GM12878 (cell line): Measurements from ENCODE around the gene ZMYND11. TPM values are rescaled to one million over a fixed set of nuclear protein-coding genes. Genes with fewer than 3 reads are reported as not detected.

ENCODE experiments used
- ATAC-seq: fragments of 200-7000 bp; cut with Tn5 transposase; 3 replicates; pipeline ENCODE4 v1.9.1; 2020; ENCODE audit warnings: mild to moderate bottlenecking, moderate library complexity
- BruUV-seq: library from RNA; stranded (reverse); fragments of 400-500 nt; replicated peaks from 2 replicates; lab custom pipeline; 2021; lab: Mats Ljungman, UMichigan
- CTCF ChIA-PET: fragments of 300-600 bp; sonication (Branson Sonifier 250); formaldehyde crosslinking; extraction: SDS; loops from one replicate; lab custom pipeline; 2021; ENCODE audit warnings: inconsistent platforms; lab: Yijun Ruan, JAX
- POLR2A ChIA-PET: fragments of 350-600 bp; formaldehyde crosslinking; extraction: SDS; loops from one replicate; lab custom pipeline; 2021; ENCODE audit warnings: inconsistent platforms; lab: Charles Lee
- RAD21 ChIA-PET: fragments of 300-600 bp; sonication (Branson Sonifier 250); formaldehyde crosslinking; loops from one replicate; lab custom pipeline; 2023; ENCODE audit warnings: antibody characterized with exemption; ENCODE audit not compliant: unreplicated experiment; lab: Charles Lee
- SMC1A ChIA-PET: fragments of 300-600 bp; sonication (Branson Sonifier 250); formaldehyde crosslinking; loops from one replicate; lab custom pipeline; 2023; ENCODE audit not compliant: unreplicated experiment, uncharacterized antibody; lab: Charles Lee
- DNase-seq: peaks from one replicate; pipeline ENCODE4 v3.0.0-alpha.2; 2011; ENCODE audit warnings: low read depth, low spot score
- FAIRE-seq: peaks from 3 replicates; lab custom pipeline; 2011; peaks lifted over from hg19 to GRCh38; lab: Jason Lieb, UNC
- H2AFZ ChIP-seq: 2 replicates; pipeline ENCODE4 v1.6.0; 2011; ENCODE audit warnings: low read depth, low read length, control low read depth; ENCODE audit not compliant: control insufficient read depth
- H3K27ac ChIP-seq: 2 replicates; pipeline ENCODE4 v1.5.1; 2011; ENCODE audit warnings: control low read depth; ENCODE audit not compliant: control insufficient read depth, insufficient read depth
- H3K27me3 ChIP-seq, 2 experiments: replicated peaks in 1 of 2; 2 replicates each; pipeline versions ENCODE4 v1.6.0 to v1.6.1; 2011; ENCODE audit warnings: low read length in 1 of 2; ENCODE audit not compliant: control insufficient read depth in 2 of 2, insufficient read depth in 2 of 2
- H3K36me3 ChIP-seq, 2 experiments: 2 replicates each; pipeline ENCODE4 v1.5.1; 2011; ENCODE audit warnings: low read length in 1 of 2; ENCODE audit not compliant: control insufficient read depth in 2 of 2, insufficient read depth in 2 of 2
- H3K4me1 ChIP-seq: 2 replicates; pipeline ENCODE4 v1.6.1; 2011; ENCODE audit warnings: mild to moderate bottlenecking, low read length, moderate library complexity, mixed read lengths; ENCODE audit not compliant: control insufficient read depth, insufficient read depth
- H3K4me2 ChIP-seq: 2 replicates; pipeline ENCODE4 v1.6.0; 2011; ENCODE audit warnings: control low read depth; ENCODE audit not compliant: control insufficient read depth, insufficient read depth
- H3K4me3 ChIP-seq: fragments of 200-600 bp; sonication (generic); 2 replicates; pipeline ENCODE4 v1.5.1; 2016
- H3K79me2 ChIP-seq: 2 replicates; pipeline ENCODE4 v1.6.0; 2011; ENCODE audit warnings: low read length; ENCODE audit not compliant: control insufficient read depth, insufficient read depth
- H3K9ac ChIP-seq: 2 replicates; pipeline ENCODE4 v1.8.0; 2011; ENCODE audit warnings: low read length, control low read depth, mixed read lengths; ENCODE audit not compliant: control insufficient read depth, insufficient read depth
- H3K9me3 ChIP-seq: replicated peaks from 3 replicates; pipeline ENCODE4 v1.5.1; 2011; ENCODE audit warnings: mild to moderate bottlenecking, low read length; ENCODE audit not compliant: control insufficient read depth, insufficient read depth
- H4K20me1 ChIP-seq: 2 replicates; pipeline ENCODE4 v1.6.0; 2011; ENCODE audit not compliant: control insufficient read depth, insufficient read depth
- BCL11A ChIP-seq: IDR thresholded peaks from 2 replicates; pipeline ENCODE4 v1.6.1; 2011; ENCODE audit warnings: low read depth, low read length
- BMI1 ChIP-seq: fragments of 450-650 bp; IDR thresholded peaks from 2 replicates; pipeline ENCODE4 v1.6.1; 2016; ENCODE audit warnings: mild to moderate bottlenecking, moderate library complexity, borderline replicate concordance
- MYC ChIP-seq: IDR thresholded peaks from 2 replicates; pipeline ENCODE4 v1.6.1; 2011; ENCODE audit warnings: mild to moderate bottlenecking, low read length, moderate library complexity, inconsistent platforms; ENCODE audit not compliant: insufficient read depth, insufficient replicate concordance, insufficient read length, severe bottlenecking
- NBN ChIP-seq: fragments of 450-650 bp; IDR thresholded peaks from 2 replicates; pipeline ENCODE4 v1.6.1; 2016
- RB1 ChIP-seq: fragments of 450-650 bp; formaldehyde crosslinking; IDR thresholded peaks from 2 replicates; pipeline ENCODE4 v1.6.1; 2017; ENCODE audit warnings: mild to moderate bottlenecking, borderline replicate concordance
- SIN3A ChIP-seq: IDR thresholded peaks from 2 replicates; pipeline ENCODE4 v1.6.1; 2012; ENCODE audit warnings: low read depth, low read length, improper control_type of control experiment
- SMAD5 ChIP-seq: IDR thresholded peaks from 2 replicates; pipeline ENCODE4 v1.6.1; 2016; ENCODE audit warnings: antibody characterized with exemption, low read depth
- YBX1 ChIP-seq: fragments of 450-650 bp; IDR thresholded peaks from 2 replicates; pipeline ENCODE4 v1.6.1; 2016; ENCODE audit warnings: antibody characterized with exemption
- WGBS: methylation state at CpG from one replicate; pipeline ENCODE4 v1.1.6; 2016; ENCODE audit warnings: low lambda C conversion rate; ENCODE audit not compliant: insufficient replicate concordance, insufficient coverage; ENCODE audit errors: missing lambda C conversion rate; 5-methylcytosine and 5-hydroxymethylcytosine counted together
- in situ Hi-C: fragments of 300-500 bp; cut with MboI; formaldehyde crosslinking; loops from 9 replicates; pipeline ENCODE4 v1.14.3; 2018; ENCODE audit warnings: mixed read lengths
- intact Hi-C: fragments of 100-400 bp; cut with micrococcal nuclease; formaldehyde crosslinking; loops from one replicate; pipeline ENCODE4 v1.14.2; 2022; ENCODE audit not compliant: unreplicated experiment
- polyA plus RNA-seq, 11 experiments: library from polyadenylated mRNA; depleted of rRNA in 4 of 11; unstranded in 6 of 11; stranded (reverse) in 5 of 11; fragments of >200 nt; fragmentation: Nextera tagmentation in 4 of 11; fragmentation: Illumina TruSeq in 1 of 11; extraction: Ambion mirVana in 4 of 11; extraction: Trizol in 1 of 11; gene quantifications; 1 replicate in 1 of 11; 2 replicates in 10 of 11; pipeline versions ENCODE4 v1.2.1 to v1.2.3, GENCODE V29; 2011 to 2016; ENCODE audit warnings: inconsistent platforms in 2 of 11, missing spikeins in 2 of 11, low read depth in 1 of 11
- total RNA-seq, 4 experiments: library from RNA; depleted of rRNA in 3 of 4; stranded (reverse); fragments of >200 nt in 3 of 4; fragmentation: Illumina TruSeq in 1 of 4; extraction: Trizol in 1 of 4; gene quantifications; 2 replicates each; pipeline versions ENCODE4 v1.2.1 to v1.2.3, GENCODE V29; 2013 to 2021
- TF ChIP-seq, protein P1 (sequence below): fragments of 450-650 bp; formaldehyde crosslinking; IDR thresholded peaks from 2 replicates; pipeline ENCODE4 v1.4.0; 2022; ENCODE audit warnings: mild to moderate bottlenecking, moderate library complexity
- TF ChIP-seq, protein P2 (sequence below): fragments of 450-650 bp; IDR thresholded peaks from 2 replicates; pipeline ENCODE4 v1.6.1; 2017; ENCODE audit warnings: low read depth, mild to moderate bottlenecking, moderate library complexity
- TF ChIP-seq, protein P3 (sequence below): fragments of 450-650 bp; IDR thresholded peaks from 2 replicates; pipeline ENCODE4 v1.6.1; 2017; ENCODE audit warnings: mild to moderate bottlenecking, moderate library complexity
- TF ChIP-seq, protein P4 (sequence below): fragments of 450-650 bp; IDR thresholded peaks from 2 replicates; pipeline ENCODE4 v1.6.1; 2016; ENCODE audit warnings: mild to moderate bottlenecking, moderate library complexity, borderline replicate concordance

Gene ZMYND11
- total and polyA plus RNA-seq, 10 of the 15 experiments (the other 5 are each of a cell fraction or from before 2014, with no cell fraction given) = 3.3 to 24.4 (median 13.1) TPM

DNA sequence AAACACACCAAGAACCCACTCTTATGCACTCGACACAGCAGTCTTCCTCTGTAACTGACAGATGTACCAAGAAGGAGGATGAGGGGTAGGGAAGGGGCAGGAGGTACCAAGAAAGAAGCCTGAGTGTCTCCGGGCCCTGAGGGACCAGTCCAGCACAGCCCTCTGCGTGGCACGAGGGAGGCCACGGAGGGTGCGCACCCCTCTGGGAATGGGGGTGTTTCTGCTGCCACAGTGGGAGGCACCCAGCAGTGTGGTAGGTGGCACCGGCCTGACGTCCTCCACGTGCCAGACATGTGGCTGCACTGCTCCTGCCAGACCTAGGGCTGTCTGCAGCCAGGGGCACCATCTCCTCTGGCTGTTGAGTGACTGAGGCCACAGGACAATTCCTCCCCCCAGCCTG is 154.3 kb downstream of the ZMYND11 start:
- Histone ChIP-seq H3K79me2 (no peaks in the 10 kb centered on the region), H3K36me3 (no peaks in the 10 kb centered on the region), H3K9me3 (no peaks in the 10 kb centered on the region), H3K4me3 (no peak overlapping the region), H3K4me1 (no peaks in the 10 kb centered on the region; the same call in 1 of the 2 replicates), H3K27me3 (peaks cover 0 to 5% of the 10 kb centered on the region in 2 experiments; a peak in 1 of 4 replicates), H3K9ac (no peak overlapping the region), H2AFZ (no peak overlapping the region), H4K20me1 (no peaks in the 10 kb centered on the region), H3K27ac (no peak overlapping the region), H3K4me2 (no peak overlapping the region)
- CTCF ChIA-PET = no interaction called here
- intact Hi-C loops (no loop called here), in situ Hi-C loops (no loop called here)
- SMC1A ChIA-PET = no interaction called here
- ATAC-seq = no peak
- no TSS peak for BruUV-seq
- no peak for FAIRE-seq
- WGBS = 82% methylated on average over 9 of the region's 9 CpGs
- RAD21 ChIA-PET = no interaction called here
- DNase-seq = no peak
- POLR2A ChIA-PET = no interaction called here
- TF ChIP-seq YBX1 = no peak
- TF ChIP-seq NBN = no peak
- TF ChIP-seq, protein P1, sequence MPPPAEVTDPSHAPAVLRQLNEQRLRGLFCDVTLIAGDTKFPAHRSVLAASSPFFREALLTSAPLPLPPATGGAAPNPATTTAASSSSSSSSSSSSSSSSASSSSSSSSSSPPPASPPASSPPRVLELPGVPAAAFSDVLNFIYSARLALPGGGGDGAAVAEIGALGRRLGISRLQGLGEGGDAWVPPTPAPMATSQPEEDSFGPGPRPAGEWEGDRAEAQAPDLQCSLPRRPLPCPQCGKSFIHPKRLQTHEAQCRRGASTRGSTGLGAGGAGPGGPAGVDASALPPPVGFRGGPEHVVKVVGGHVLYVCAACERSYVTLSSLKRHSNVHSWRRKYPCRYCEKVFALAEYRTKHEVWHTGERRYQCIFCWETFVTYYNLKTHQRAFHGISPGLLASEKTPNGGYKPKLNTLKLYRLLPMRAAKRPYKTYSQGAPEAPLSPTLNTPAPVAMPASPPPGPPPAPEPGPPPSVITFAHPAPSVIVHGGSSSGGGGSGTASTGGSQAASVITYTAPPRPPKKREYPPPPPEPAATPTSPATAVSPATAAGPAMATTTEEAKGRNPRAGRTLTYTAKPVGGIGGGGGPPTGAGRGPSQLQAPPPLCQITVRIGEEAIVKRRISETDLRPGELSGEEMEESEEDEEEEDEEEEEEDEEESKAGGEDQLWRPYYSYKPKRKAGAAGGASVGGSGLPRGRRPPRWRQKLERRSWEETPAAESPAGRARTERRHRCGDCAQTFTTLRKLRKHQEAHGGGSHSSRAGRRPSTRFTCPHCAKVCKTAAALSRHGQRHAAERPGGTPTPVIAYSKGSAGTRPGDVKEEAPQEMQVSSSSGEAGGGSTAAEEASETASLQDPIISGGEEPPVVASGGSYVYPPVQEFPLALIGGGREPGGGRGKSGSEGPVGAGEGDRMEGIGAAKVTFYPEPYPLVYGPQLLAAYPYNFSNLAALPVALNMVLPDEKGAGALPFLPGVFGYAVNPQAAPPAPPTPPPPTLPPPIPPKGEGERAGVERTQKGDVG (CRISPR knock-in tag) = no peak
- TF ChIP-seq, protein P2, sequence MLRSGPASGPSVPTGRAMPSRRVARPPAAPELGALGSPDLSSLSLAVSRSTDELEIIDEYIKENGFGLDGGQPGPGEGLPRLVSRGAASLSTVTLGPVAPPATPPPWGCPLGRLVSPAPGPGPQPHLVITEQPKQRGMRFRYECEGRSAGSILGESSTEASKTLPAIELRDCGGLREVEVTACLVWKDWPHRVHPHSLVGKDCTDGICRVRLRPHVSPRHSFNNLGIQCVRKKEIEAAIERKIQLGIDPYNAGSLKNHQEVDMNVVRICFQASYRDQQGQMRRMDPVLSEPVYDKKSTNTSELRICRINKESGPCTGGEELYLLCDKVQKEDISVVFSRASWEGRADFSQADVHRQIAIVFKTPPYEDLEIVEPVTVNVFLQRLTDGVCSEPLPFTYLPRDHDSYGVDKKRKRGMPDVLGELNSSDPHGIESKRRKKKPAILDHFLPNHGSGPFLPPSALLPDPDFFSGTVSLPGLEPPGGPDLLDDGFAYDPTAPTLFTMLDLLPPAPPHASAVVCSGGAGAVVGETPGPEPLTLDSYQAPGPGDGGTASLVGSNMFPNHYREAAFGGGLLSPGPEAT = no peak
- no peak for TF ChIP-seq BCL11A
- no peak for TF ChIP-seq SMAD5
- no peak for TF ChIP-seq MYC
- TF ChIP-seq, protein P3, sequence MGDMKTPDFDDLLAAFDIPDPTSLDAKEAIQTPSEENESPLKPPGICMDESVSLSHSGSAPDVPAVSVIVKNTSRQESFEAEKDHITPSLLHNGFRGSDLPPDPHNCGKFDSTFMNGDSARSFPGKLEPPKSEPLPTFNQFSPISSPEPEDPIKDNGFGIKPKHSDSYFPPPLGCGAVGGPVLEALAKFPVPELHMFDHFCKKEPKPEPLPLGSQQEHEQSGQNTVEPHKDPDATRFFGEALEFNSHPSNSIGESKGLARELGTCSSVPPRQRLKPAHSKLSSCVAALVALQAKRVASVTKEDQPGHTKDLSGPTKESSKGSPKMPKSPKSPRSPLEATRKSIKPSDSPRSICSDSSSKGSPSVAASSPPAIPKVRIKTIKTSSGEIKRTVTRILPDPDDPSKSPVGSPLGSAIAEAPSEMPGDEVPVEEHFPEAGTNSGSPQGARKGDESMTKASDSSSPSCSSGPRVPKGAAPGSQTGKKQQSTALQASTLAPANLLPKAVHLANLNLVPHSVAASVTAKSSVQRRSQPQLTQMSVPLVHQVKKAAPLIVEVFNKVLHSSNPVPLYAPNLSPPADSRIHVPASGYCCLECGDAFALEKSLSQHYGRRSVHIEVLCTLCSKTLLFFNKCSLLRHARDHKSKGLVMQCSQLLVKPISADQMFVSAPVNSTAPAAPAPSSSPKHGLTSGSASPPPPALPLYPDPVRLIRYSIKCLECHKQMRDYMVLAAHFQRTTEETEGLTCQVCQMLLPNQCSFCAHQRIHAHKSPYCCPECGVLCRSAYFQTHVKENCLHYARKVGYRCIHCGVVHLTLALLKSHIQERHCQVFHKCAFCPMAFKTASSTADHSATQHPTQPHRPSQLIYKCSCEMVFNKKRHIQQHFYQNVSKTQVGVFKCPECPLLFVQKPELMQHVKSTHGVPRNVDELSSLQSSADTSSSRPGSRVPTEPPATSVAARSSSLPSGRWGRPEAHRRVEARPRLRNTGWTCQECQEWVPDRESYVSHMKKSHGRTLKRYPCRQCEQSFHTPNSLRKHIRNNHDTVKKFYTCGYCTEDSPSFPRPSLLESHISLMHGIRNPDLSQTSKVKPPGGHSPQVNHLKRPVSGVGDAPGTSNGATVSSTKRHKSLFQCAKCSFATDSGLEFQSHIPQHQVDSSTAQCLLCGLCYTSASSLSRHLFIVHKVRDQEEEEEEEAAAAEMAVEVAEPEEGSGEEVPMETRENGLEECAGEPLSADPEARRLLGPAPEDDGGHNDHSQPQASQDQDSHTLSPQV = no peak
- TF ChIP-seq, protein P4, sequence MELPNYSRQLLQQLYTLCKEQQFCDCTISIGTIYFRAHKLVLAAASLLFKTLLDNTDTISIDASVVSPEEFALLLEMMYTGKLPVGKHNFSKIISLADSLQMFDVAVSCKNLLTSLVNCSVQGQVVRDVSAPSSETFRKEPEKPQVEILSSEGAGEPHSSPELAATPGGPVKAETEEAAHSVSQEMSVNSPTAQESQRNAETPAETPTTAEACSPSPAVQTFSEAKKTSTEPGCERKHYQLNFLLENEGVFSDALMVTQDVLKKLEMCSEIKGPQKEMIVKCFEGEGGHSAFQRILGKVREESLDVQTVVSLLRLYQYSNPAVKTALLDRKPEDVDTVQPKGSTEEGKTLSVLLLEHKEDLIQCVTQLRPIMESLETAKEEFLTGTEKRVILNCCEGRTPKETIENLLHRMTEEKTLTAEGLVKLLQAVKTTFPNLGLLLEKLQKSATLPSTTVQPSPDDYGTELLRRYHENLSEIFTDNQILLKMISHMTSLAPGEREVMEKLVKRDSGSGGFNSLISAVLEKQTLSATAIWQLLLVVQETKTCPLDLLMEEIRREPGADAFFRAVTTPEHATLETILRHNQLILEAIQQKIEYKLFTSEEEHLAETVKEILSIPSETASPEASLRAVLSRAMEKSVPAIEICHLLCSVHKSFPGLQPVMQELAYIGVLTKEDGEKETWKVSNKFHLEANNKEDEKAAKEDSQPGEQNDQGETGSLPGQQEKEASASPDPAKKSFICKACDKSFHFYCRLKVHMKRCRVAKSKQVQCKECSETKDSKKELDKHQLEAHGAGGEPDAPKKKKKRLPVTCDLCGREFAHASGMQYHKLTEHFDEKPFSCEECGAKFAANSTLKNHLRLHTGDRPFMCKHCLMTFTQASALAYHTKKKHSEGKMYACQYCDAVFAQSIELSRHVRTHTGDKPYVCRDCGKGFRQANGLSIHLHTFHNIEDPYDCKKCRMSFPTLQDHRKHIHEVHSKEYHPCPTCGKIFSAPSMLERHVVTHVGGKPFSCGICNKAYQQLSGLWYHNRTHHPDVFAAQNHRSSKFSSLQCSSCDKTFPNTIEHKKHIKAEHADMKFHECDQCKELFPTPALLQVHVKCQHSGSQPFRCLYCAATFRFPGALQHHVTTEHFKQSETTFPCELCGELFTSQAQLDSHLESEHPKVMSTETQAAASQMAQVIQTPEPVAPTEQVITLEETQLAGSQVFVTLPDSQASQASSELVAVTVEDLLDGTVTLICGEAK = no peak
- no peak for TF ChIP-seq RB1
- TF ChIP-seq BMI1 = no peak
- no peak for TF ChIP-seq SIN3A
